Body of pancreas (tissue), 4 donors: Measurements from ENCODE around the gene CACNA2D3.

Source experiments
- POLR2A ChIP-seq, 3 donors: fragments of 450-650 bp; IDR thresholded peaks; one replicate each; pipeline ENCODE4 v1.6.1; 2016; ENCODE audit warnings: antibody characterized with exemption in 3 of 3, mild to moderate bottlenecking in 2 of 3
- TF ChIP-seq, protein P1 (sequence below), 7 experiments: fragments of 450-650 bp in 4 of 7; fragments of 200-600 bp in 3 of 7; sonication (generic) in 3 of 7; IDR thresholded peaks; one replicate each; pipeline ENCODE4 v1.5.1; 2016 to 2019; ENCODE audit warnings: antibody characterized with exemption in 7 of 7

DNA sequence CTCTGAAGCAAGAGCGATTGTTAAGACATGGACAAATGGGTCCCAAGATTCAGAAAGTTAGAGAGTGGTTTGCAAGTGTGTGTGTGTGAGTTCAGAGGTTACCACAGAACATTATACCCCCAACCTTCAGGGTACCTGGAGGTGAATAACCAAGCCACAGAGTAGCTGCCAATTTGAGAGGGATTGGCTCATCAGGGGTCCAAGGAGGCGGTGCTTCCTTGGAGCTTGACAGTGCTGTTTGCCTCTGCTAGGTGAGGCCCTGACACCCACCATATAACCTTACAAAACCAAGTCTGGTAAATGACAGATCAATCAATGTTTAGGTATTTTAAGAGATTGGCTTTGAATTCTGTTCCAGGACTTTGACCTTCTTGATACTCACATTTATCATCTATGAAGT is 769.8 kb downstream of the CACNA2D3 start:
- TF ChIP-seq POLR2A (IDR thresholded peaks at IDR 0.05) = no peak
- TF ChIP-seq, protein P1, sequence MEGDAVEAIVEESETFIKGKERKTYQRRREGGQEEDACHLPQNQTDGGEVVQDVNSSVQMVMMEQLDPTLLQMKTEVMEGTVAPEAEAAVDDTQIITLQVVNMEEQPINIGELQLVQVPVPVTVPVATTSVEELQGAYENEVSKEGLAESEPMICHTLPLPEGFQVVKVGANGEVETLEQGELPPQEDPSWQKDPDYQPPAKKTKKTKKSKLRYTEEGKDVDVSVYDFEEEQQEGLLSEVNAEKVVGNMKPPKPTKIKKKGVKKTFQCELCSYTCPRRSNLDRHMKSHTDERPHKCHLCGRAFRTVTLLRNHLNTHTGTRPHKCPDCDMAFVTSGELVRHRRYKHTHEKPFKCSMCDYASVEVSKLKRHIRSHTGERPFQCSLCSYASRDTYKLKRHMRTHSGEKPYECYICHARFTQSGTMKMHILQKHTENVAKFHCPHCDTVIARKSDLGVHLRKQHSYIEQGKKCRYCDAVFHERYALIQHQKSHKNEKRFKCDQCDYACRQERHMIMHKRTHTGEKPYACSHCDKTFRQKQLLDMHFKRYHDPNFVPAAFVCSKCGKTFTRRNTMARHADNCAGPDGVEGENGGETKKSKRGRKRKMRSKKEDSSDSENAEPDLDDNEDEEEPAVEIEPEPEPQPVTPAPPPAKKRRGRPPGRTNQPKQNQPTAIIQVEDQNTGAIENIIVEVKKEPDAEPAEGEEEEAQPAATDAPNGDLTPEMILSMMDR (IDR thresholded peaks at IDR 0.05) = no peak
